Islet precursor cell (in vitro differentiated cells): Measurements from ENCODE around the gene ALDH3B1.

Experiments
- DNase-seq: peaks from one replicate; pipeline ENCODE4 v3.0.0-alpha.2; 2018

The ALDH3B1 gene

DNA sequence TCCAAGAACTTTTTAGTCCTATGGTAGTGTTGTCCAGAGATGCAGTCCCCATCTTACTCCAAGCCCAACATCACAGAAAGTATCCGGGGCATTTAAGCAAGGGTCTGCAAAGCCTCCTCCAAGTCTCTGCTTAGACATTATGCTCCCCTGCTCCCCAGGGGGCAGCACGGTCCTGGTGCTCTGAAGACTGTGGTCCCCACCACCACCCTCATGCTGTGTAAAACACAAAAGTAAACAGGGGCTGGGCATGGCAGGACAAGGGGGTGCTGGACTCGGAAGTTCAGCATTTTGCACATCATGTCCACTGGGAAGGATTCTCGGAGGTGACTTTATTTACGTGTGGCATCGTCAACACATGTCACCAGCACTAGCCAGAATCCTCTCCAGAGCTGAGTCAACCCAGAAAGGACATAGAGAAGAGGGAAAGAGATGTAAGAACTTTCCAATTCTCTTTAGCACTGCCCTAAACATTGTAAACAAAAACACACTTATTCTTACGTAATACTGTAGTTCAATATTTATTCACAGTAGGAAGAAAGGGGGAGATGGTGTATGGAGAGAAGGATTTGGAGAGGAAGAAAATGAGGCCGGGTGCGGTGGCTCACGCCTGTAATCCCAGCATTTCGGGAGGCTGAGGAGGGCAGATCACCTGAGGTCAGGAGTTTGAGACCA is 66.4 kb downstream of the ALDH3B1 start:
- no peak for DNase-seq

DNA sequence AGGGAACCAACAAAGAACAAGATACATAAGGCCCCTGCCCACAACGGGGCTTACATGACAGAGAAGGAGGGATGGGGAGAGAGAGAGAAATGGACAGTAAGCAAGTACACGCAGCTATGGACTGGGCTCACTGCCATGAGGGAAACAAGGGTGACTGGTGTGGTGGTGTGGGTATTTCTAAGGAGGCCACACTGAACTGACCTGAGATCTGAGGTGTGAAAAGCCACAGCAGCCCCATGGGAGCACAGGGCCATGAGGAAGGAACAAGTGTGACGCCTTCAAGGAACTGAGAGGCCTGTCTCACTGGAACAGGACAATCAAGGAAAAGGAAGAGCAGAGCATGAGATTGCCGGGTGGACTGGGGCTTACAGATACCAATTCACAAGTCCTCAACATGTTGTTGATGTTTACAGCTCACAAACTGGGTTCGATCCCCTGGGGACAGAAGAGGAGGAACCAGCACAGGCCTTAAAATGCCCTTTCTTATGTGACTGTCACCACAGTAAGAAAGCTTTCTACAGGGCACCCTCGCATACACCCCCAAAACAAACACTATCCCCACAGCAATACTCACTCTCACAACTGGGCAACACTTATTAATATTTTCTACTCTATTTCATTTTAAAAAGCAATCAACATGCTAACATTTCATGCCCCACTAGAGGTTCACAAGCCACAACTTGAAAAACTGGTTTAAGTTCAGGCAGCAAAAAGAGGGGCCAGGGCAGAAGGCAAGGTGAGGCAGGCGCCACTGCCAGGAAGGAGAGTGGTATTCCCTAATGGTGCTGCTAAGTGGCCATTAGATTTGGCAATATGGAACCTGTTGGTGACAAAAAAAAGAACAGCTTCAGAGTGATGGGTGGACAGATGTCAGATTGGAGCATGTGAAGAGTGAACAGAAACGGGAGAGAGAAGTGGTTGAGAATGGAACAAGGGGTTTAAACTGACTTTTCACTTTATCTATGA is 67.8 kb downstream of the ALDH3B1 start:
- DNase-seq = no peak
